Ammon's horn (tissue), 1 donor: ENCODE results near the gene RASSF8.

Experiments used
- DNase-seq: peaks from one replicate; pipeline ENCODE4 v3.0.0-alpha.2; 2016; ENCODE audit warnings: low spot score

The RASSF8 gene

GRCh38 chr12:26109343-26109881 is 150.9 kb downstream of the RASSF8 start:
- no peak for DNase-seq

- DNase-seq = no peak
These were observed 153.8 kb downstream of the RASSF8 start for GRCh38 chr12:26112232-26112631.

DNA sequence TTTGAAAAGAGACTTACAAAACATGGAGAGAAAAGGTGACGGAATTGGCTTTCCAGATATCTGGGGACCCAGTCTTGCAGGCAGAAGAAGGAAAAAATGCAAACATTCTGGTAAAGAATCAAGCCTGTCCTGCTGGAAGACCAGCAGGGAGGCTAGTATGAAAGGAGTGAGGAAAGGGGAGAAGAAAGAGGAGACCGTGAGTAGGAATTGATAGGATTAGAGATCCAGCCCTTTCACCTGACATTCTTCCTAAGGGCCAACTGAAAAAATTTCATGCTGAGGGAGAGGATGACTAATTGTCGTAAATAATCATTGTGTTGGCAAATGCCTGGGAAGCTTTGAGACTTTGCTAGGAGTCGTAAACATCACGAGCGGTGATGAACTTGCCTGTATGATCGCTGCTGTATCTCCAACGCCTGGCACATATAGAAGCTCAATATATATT is 154.2 kb downstream of the RASSF8 start:
- no peak for DNase-seq

- no peak for DNase-seq
These were observed 154.7 kb downstream of the RASSF8 start for GRCh38 chr12:26113181-26113654.

DNA sequence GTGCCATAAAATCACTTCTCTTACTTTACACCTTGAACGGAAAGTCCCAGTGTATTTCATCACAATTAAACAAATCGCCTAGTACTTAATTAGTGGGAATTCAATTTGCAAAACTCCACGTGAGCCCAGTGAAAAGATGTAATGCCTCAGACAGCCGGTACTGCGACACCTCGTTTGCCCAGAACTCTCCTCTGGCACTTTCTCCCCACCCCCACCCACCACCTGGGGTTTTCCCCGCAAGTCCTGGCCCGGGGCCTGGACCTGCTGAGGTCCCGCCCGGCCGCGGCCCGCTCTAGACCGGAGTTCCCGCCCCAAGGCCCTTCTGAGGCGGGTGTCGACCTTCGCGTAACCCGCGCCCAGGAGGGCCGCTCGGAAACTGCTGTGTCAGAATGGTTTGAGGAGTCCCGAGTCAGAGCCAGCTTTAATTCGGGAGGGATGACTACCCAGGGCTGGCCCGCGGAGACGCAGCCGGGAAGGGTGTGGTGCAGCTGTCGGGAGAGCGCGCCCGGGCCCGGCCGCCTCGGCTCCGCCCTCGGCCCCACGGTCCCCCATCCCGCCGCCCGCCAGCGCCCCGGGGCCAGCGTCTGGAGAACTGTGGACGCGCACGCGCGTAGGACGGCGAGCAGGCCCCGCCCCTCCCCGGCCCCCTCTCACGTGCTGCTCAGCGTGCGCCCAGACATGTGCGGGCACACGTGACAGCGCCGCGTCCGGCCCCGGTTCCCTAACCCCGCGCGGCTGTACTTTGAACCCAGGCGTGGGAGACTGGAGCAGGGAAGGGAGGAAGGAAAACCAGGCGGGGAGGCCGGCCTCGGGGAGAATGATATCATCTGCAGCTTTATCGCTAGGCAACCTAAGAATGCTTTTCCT is 155.6 kb downstream of the RASSF8 start:
- peak; percentile 90 for DNase-seq

- DNase-seq = no peak
These were observed 156.4 kb downstream of the RASSF8 start for GRCh38 chr12:26114720-26115401.

DNA sequence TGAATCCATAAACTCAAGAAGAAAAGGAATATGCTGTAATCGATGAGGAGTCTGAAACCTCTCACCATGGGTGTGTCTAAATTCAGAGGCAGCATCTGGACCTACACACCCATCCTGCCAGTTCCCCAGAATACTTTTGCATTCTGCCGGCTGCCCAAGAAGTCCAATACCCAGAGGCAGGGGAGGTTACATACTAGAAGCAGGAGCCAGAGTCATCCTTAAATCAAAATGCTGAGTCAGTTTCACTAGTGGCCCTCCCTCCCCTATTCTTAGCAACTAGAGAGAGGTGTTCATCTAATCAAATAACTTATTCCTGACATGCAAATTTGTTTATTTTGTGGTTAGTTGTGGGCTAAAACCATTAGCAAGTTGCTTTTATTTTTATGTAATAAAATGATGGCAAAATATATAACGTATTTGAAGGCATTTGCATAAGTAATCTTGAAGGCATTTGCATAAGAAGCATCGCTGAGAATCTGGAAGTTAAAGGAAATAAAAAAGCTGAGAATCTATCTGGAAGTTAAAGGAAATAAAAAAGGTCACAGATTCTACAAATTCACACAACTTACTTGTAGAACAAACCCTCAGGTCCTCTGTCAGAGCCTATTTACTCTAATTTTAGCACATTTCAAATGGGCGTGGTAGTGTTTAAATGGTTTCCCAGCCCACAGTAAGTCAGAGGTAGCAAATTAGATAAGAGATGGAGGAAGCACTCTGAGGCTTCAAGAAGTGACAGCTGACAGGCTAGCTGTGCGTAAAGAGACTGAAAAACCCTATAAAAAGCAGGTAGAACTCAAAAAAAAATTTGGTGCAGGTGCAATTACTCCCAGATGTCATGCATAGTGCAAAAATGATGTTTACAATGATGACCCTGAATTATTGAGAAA is 158.6 kb downstream of the RASSF8 start:
- no peak for DNase-seq

GRCh38 chr12:26118308-26118707 is 159.8 kb downstream of the RASSF8 start:
- DNase-seq = no peak

- DNase-seq = peak; percentile 86
These were observed 161.0 kb downstream of the RASSF8 start for GRCh38 chr12:26119391-26119989.

DNA sequence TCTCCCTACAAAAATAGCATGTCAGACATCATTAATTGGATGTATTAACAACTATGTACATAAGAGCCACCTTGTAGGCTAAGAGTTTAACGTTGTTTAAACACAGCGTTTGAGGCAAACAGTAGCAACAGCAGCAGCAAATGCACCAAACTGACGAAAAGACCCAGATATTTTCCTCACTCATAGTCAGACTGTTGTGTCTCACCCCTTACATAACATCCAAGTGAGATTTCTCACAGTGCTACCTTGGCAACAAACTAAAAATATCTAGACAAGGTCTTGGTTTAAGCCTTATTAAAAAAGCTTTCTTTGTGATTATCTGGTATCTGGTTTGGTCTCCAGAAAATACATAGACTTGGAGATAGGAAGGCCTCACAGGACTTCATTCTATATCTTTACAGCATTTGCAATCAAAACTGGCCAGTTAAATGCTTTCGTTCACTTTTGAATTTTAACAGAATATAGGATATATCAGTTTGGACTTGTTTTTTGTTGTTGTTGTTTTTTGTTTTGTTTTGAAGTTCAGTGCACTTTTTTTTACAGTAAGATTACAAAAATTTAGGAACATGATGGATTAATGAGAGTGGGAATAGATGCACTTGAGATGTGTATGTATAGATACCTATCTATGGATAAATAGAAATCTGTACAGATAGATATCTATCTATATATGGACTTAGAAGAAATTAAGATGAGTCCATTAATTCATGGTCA is 162.2 kb downstream of the RASSF8 start:
- DNase-seq = peak; percentile 69

- no peak for DNase-seq
These were observed 163.0 kb downstream of the RASSF8 start for GRCh38 chr12:26121323-26122060.

DNA sequence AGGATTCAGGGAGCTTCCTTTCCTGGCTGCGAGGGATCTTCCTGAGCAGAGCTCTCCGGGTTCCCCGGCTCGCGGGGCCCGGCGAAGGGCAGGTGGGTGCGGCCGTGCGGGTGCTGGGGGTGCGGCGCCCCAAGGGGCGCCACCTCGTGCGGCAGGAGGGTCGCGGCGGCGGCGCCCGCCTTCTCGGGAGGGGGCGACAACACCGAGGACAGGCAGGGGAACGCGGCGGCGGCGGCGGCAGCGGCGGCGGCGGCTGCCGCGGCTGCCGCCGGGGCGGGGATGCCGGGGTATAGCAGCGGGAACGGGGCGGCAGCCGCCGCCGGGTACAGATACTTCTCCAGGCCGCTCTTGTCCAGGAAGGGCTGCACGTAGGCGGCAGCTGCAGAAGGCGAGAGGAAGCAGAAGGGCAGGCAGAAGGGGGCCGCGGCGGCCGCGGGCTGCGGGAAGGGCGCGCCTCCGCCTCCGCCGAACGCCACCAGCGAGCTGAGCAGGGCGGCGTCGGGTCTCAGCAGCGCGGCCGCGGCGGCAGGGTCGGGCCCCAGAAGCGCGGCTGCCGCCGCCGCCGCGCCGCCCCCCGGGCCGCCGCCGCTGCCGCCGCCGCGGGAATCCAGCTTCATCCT is 163.7 kb downstream of the RASSF8 start:
- DNase-seq = no peak

GRCh38 chr12:26122681-26123481 is 164.4 kb downstream of the RASSF8 start:
- DNase-seq = peak; percentile 87

GRCh38 chr12:26123482-26123980 is 165.0 kb downstream of the RASSF8 start:
- no peak for DNase-seq

DNA sequence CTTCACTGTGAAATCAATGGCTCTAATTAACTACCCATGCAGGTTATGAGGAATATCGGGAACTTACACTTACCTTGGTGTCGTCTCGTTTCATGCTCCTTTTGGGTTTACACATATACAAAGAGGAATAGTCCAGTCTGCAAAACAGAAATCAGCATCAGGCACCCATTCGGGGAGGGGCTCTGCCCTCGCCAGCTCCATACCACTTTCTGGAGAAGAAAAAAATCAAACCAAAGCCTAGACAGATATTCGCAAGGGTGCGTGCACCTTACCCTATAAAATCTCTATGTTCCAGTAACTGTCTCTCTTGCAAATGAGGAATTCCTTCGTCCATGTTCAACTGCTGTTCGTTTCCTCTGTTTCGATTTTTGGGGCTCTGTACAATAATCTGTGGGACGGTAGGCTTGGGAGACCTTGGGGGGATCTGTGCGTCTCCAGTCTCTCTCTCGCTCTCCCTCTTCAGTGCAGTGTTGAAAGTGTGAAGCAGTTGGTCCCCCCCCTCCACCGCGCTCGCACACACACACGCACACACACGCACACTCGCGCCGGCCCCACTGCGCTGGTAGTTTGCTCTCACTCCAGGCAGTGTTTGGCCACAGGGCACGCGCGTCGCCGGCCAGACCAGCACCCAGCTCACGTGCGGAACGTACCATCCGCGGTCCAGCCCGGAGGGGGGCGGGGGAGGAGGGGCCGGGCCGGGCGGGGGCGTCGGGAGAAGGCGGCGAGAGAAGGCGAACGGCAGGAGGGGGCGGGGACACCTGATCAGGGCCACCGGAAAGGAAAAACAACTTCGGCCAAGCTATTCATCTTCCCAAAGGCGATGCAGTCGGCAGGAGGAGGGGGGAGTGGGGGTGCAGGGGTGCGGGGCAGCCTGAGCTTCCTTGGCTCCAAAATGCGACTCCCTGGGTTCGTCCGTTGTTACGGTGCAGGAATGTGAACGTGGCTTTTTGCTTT is 166.2 kb downstream of the RASSF8 start, which contains the start of gene BHLHE41:
BHLHE41 (minus strand) TSS at position 592 of the 954 bp plus-strand sequence; CDS start at position 334, 258 bp downstream.
- DNase-seq = peak; percentile 96

- DNase-seq = peak; percentile 79
These were observed 167.2 kb downstream of the RASSF8 start for GRCh38 chr12:26125400-26126339.
